Chondrocyte (in vitro differentiated cells): ENCODE measurements around the gene STAT5A. TPM values are rescaled to one million over a fixed set of nuclear protein-coding genes. Genes with fewer than 3 reads are reported as not detected.

Source experiments
- DNase-seq: peaks from one replicate; pipeline ENCODE4 v3.0.0; 2021; ENCODE audit warnings: mixed read lengths, low spot score
- H3K27ac Mint-ChIP-seq: one replicate; pipeline ENCODE4 v1.8.0; 2021; ENCODE audit warnings: mild to moderate bottlenecking, moderate library complexity, mixed read lengths; ENCODE audit not compliant: unreplicated experiment
- H3K27me3 Mint-ChIP-seq: 2 replicates; pipeline ENCODE4 v1.8.0; 2021; ENCODE audit warnings: low read depth, mixed read lengths
- H3K36me3 Mint-ChIP-seq: 2 replicates; pipeline ENCODE4 v1.8.0; 2021; ENCODE audit warnings: low read depth, mixed read lengths
- H3K4me1 Mint-ChIP-seq: 2 replicates; pipeline ENCODE4 v1.8.0; 2021; ENCODE audit warnings: low read depth, mild to moderate bottlenecking, mixed read lengths
- H3K4me3 Mint-ChIP-seq: one replicate; pipeline ENCODE4 v1.8.0; 2021; ENCODE audit warnings: mild to moderate bottlenecking, moderate library complexity, mixed read lengths; ENCODE audit not compliant: unreplicated experiment
- H3K9me3 Mint-ChIP-seq: 2 replicates; pipeline ENCODE4 v1.8.0; 2021; ENCODE audit warnings: low read depth, mixed read lengths
- total RNA-seq: library from RNA; stranded (reverse); gene quantifications from 3 replicates; pipeline ENCODE4 v1.2.1, GENCODE V29; 2021
- TF ChIP-seq, protein P1 (sequence below): fragments of 200-600 bp; sonication (generic); IDR thresholded peaks from 2 replicates; pipeline ENCODE4 v1.5.0; 2021; ENCODE audit warnings: antibody characterized with exemption, mild to moderate bottlenecking, moderate library complexity

The STAT5A gene
- total RNA-seq, 1 donor from 2014 or later: 14.3 TPM

DNA sequence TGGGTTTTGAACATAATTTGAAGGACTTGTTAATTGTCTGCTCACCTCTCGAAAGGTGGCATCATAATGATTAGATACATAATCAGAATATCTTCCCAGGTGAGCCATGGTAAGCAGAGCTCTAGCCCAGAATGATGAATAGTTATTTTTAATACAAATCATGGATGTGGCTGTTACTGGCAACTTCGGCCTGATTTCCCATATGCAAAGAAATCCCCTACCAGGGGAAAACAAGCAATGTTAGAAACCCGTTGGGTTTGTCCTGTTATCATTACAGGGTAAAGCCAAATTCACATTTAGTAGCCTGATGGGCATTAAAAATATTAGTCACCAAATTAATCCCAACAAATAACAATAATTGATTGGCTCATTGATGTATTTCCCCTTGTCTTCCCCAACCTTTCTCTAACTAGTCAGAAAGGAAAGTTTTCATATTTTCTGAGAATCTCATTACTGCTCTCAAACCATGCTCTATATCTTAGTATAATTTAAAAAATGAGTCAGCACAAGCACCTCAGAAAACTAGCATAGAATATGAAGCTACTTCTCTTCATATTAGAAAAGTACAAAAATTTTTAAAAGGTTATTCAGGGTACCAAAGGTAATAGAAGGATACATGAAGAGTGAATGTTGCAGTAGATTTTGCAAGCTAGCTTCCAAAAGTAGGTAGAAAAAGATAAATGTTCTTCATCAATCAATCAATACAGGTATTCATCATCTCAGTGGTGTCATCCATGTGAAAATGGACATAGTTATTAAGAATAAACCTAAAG lies 17.1 kb upstream of the STAT5A start:
- TF ChIP-seq, protein P1, sequence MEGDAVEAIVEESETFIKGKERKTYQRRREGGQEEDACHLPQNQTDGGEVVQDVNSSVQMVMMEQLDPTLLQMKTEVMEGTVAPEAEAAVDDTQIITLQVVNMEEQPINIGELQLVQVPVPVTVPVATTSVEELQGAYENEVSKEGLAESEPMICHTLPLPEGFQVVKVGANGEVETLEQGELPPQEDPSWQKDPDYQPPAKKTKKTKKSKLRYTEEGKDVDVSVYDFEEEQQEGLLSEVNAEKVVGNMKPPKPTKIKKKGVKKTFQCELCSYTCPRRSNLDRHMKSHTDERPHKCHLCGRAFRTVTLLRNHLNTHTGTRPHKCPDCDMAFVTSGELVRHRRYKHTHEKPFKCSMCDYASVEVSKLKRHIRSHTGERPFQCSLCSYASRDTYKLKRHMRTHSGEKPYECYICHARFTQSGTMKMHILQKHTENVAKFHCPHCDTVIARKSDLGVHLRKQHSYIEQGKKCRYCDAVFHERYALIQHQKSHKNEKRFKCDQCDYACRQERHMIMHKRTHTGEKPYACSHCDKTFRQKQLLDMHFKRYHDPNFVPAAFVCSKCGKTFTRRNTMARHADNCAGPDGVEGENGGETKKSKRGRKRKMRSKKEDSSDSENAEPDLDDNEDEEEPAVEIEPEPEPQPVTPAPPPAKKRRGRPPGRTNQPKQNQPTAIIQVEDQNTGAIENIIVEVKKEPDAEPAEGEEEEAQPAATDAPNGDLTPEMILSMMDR: no peak
- H3K27ac Mint-ChIP-seq: no peak overlapping the region
- H3K27me3 Mint-ChIP-seq: no peaks in the 10 kb centered on the region
- H3K4me3 Mint-ChIP-seq: no peak overlapping the region
- H3K36me3 Mint-ChIP-seq: no peaks in the 10 kb centered on the region
- H3K9me3 Mint-ChIP-seq: no peaks in the 10 kb centered on the region
- no peak for DNase-seq
- peaks cover 62% of the 10 kb centered on the region for H3K4me1 Mint-ChIP-seq

DNA sequence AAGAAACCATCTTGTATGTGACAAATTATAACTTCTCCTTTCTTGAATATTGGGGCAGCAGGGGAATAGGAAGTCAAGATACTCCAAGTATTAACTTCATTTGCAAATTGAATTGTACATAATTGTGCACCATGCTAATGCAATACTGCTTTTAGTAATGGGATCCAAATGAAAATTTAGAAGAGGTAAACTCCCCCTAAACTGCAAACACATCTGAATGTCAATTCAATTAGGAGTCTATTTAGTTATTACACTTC lies 16.6 kb upstream of the STAT5A start:
- Mint-ChIP-seq H3K36me3 (no peaks in the 10 kb centered on the region), H3K4me1 (peaks cover 58% of the 10 kb centered on the region), H3K4me3 (no peak overlapping the region), H3K9me3 (no peaks in the 10 kb centered on the region), H3K27ac (no peak overlapping the region), H3K27me3 (no peaks in the 10 kb centered on the region)
- TF ChIP-seq, protein P1: no peak
- no peak for DNase-seq

DNA sequence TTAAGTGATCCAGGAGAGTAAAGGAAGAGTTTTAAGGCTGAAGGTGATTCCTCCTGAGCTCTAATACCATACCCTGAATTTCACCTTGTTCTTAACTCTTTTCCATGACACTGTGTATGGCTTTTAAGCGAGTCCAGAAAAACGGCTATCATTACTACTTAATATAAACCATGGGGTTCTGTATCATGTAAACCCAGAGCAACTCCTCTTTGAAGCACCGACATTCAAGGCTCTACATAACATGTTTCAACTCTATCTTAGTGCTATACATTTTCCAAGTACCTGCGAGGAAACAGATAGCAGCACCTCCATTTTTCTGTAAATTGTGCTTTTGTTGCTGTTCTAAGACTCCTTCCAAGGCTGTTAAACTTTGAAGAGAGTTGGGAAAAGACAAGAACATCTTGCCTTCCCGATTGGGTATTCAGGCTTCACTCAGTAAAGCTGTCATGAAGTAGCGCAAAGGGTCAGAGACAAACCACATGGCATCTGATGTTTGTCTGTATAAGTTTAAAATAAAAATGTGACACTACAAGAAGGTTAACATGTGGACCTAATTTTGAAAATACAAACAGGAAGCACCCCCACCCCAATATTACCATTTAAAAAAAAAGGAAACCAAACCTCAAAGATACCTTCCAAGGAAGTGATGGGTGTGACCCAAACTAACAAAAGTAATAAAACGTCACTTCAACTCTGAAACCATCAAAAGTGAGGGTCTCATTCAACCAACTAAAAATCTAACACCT lies 16.0 kb upstream of the STAT5A start:
- H3K27ac Mint-ChIP-seq: no peak overlapping the region
- no peak overlapping the region for H3K4me3 Mint-ChIP-seq
- no peaks in the 10 kb centered on the region for H3K27me3 Mint-ChIP-seq
- DNase-seq: no peak
- TF ChIP-seq, protein P1: no peak
- peaks cover 60% of the 10 kb centered on the region for H3K4me1 Mint-ChIP-seq
- H3K9me3 Mint-ChIP-seq: no peaks in the 10 kb centered on the region
- no peaks in the 10 kb centered on the region for H3K36me3 Mint-ChIP-seq

DNA sequence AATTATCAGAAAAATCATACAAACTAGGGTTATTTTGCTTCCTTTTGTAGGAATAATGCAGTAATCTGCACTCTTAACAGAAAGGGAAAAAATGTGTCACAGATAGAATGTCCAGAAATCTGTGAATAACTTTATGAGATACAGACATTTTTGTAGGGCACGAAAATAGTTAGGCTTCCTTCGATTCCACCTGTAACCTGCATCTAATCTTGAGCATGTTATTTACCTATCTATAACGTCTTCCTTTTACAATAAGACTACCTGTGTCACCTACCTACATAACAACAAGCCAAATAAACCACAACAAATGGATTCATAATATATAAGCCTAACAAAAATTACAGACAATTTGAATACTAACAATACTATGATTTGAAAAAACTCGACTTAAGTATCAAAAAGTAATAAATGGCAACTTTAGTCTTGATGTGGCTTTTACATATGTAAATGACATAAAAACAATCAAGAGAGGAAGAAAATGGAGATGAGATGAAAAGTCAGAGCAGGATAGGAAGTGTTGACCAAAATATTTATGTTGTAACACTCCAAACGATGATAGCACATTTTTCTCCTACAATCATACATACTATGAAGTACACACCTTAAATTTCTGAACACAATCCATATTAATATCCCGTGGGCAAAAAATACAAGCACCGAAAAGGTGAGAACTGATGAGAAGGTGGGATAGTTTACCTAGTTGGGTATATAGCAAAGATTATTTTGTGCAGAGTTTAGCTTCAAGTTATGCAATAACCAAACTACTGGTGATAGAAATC lies 14.6 kb upstream of the STAT5A start:
- DNase-seq: no peak
- Mint-ChIP-seq H3K27me3 (no peaks in the 10 kb centered on the region), H3K36me3 (no peaks in the 10 kb centered on the region), H3K4me1 (peaks cover 65% of the 10 kb centered on the region), H3K4me3 (no peak overlapping the region), H3K9me3 (no peaks in the 10 kb centered on the region), H3K27ac (no peak overlapping the region)
- TF ChIP-seq, protein P1: no peak

DNA sequence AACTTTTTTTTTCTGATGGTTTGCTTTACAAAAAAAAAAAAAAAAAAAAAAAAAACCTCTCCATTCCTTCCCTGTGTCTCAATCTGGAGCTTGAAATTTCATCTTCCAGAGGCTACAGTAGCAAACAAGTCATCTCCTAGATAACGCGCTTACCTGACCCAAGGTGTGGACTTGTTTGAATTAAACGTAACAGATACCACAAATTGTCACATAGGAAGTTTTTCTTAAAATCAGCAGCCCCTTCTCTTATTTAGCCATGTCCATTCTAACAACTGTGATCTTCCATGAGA lies 14.1 kb upstream of the STAT5A start:
- Mint-ChIP-seq H3K4me1 (peaks cover 64% of the 10 kb centered on the region), H3K27me3 (no peaks in the 10 kb centered on the region), H3K36me3 (no peaks in the 10 kb centered on the region), H3K9me3 (no peaks in the 10 kb centered on the region), H3K4me3 (no peak overlapping the region), H3K27ac (no peak overlapping the region)
- DNase-seq: no peak
- TF ChIP-seq, protein P1: no peak
